ENCODE results near the gene GPATCH2L. TPM values are rescaled to one million over a fixed set of nuclear protein-coding genes. Genes with fewer than 3 reads are reported as not detected.

GPATCH2L gene
- total and polyA plus RNA-seq, 8 donors, result 2.2 to 96.5 (median 22.9) TPM

DNA sequence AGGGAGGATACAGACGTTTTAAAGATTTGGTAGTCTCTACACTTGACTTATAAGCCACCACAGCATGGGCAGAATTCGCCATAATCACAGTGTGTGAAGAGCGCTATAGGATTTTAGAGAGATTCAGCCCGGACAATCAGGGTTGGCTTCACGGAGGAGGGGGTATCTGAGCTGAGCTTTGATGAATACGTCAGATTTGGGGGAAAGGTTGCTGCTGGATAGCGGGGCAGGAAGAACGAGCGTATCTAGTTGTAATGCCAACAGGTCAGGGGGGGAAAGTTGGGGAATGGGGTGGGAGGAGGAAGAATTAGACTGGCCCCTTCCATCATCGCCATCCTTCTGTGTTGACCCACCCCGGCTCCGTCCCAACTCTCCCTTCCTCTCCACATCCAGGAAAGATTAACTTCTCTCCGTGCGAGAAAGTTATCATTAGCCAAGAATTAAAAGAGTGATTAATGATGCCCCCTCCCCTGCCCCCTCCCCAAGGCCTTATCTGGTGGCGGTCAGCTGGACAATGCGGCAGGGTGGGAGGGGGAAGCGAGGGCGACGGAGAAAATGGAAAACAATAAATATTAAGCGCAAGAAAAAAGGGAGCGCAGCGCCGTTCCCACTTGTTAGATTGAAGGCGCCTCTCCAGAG is 13.5 kb upstream of the GPATCH2L start:
- H3K36me3 ChIP-seq, result no peaks in the 10 kb centered on the region
- H3K27ac ChIP-seq, result no peak overlapping the region
- TF ChIP-seq, protein P1, sequence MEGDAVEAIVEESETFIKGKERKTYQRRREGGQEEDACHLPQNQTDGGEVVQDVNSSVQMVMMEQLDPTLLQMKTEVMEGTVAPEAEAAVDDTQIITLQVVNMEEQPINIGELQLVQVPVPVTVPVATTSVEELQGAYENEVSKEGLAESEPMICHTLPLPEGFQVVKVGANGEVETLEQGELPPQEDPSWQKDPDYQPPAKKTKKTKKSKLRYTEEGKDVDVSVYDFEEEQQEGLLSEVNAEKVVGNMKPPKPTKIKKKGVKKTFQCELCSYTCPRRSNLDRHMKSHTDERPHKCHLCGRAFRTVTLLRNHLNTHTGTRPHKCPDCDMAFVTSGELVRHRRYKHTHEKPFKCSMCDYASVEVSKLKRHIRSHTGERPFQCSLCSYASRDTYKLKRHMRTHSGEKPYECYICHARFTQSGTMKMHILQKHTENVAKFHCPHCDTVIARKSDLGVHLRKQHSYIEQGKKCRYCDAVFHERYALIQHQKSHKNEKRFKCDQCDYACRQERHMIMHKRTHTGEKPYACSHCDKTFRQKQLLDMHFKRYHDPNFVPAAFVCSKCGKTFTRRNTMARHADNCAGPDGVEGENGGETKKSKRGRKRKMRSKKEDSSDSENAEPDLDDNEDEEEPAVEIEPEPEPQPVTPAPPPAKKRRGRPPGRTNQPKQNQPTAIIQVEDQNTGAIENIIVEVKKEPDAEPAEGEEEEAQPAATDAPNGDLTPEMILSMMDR (IDR thresholded peaks at IDR 0.05), result no peak
- no peak for TF ChIP-seq POLR2AphosphoS5 (IDR thresholded peaks at IDR 0.05)
- TF ChIP-seq POLR2A (IDR thresholded peaks at IDR 0.05), result no peak
- WGBS, 5 donors, result 5 to 15% (median 8%) methylated on average over 24 of the region's 24 CpGs
- no peak for DNase-seq
- intact Hi-C loops (cut with DNase I; ENCODE audit: low total_unique reads), result no loop called here
- peaks cover 9 to 14% (median 11%) of the 10 kb centered on the region in 4 donors for H3K4me1 ChIP-seq
- peaks cover 3 to 11% (median 6%) of the 10 kb centered on the region in 4 donors for H3K9me3 ChIP-seq
- H3K4me3 ChIP-seq, result peak overlapping the region; percentile 28 to 40 (median 36)
- peaks cover 7 to 90% (median 62%) of the 10 kb centered on the region in 3 donors for H3K27me3 ChIP-seq

DNA sequence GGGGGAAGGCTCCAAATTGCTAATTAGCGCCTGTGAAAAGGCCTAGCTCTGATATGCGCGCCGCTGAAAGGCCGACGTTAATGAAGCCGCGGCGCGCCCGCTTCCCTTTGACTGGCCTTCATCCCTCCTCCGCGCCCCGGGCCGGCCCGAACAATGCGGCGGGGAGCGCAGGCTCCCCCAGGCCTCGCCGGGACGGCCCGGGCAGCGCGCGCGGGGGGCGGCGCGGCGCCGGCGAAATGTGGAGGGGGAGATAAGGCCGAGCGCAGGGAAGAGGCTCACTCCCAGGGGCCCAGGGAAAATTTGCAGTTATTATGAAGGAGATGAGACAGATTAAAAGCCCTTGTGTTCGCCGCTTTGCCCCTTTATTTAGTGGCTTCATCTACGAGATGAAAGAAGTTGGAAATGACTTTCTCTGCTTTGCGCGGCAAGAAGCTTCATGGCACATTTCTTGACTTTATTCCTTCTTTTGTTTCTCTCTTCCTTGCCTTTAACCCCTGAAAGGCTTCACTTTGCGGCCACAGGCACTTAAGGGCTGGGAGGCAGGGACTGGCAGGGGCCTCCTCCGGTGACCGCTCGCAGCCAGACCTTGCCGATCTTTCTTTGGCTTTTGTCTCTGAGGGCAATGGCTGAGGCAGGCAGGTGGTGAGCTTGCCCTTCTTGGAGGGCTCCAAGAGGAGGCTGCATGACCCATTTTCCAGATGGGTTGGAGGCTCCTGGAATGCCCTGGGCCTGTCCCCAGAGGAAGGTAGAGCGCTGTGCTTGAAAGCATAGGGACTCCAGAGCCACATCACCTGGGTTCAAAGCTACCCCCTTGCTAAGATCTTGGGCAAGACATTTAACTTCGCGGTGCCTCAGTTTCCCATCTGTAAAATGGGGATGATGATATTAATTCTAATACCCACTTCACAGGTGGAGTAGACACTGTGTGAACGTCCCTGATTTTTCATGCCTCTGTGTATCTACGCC is 12.7 kb upstream of the GPATCH2L start:
- H3K27me3 ChIP-seq, result peaks cover 7 to 82% (median 57%) of the 10 kb centered on the region in 3 donors
- H3K9me3 ChIP-seq, result peaks cover 4 to 19% (median 13%) of the 10 kb centered on the region in 4 donors
- intact Hi-C loops (cut with DNase I; ENCODE audit: low total_unique reads), result no loop called here
- H3K27ac ChIP-seq, result no peak overlapping the region
- H3K4me1 ChIP-seq, result peaks cover 9 to 14% (median 11%) of the 10 kb centered on the region in 4 donors
- H3K4me3 ChIP-seq, result peak overlapping the region; percentile 28 to 40 (median 36)
- WGBS, 5 donors, result 11 to 16% (median 15%) methylated on average over 36 to 50 of the region's 50 CpGs
- TF ChIP-seq, protein P1 (IDR thresholded peaks at IDR 0.05), result no peak
- TF ChIP-seq POLR2A (IDR thresholded peaks at IDR 0.05) (no peak), POLR2AphosphoS5 (IDR thresholded peaks at IDR 0.05) (no peak), EP300 (IDR thresholded peaks at IDR 0.05) (no peak)
- peak in 1 of 2 donors; percentile 33 for DNase-seq
- H3K36me3 ChIP-seq, result no peaks in the 10 kb centered on the region

DNA sequence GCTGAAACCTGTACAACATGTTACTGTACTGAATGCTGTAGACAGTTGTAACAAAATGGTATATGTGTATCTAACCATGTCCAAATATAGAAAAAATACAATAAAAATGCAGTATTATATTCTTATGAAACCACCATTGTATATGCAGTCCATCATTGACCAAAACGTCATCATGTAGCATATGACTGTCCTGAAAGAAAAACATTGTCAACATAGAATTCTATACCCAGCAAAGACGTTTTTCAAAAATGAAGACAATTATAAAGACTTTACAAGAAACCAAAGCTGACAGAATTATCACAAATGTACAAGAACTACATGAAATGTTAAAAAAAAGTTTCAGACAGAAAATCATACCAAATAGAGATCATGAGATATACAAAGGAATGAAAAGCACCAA is 8.1 kb upstream of the GPATCH2L start:
- Histone ChIP-seq H3K27me3 (peaks cover 2 to 36% (median 24%) of the 10 kb centered on the region in 3 donors), H3K4me3 (no peak overlapping the region), H3K36me3 (no peaks in the 10 kb centered on the region), H3K9me3 (peaks cover 4 to 30% (median 23%) of the 10 kb centered on the region in 4 donors), H3K27ac (no peak overlapping the region), H3K4me1 (peaks cover 5 to 7% (median 6%) of the 10 kb centered on the region in 4 donors)
- no peak for DNase-seq
- TF ChIP-seq, protein P1 (IDR thresholded peaks at IDR 0.05), result no peak
- no peak for TF ChIP-seq POLR2A (IDR thresholded peaks at IDR 0.05)
- no peak for TF ChIP-seq EP300 (IDR thresholded peaks at IDR 0.05)
- no peak for TF ChIP-seq POLR2AphosphoS5 (IDR thresholded peaks at IDR 0.05)
- intact Hi-C loops (cut with DNase I; ENCODE audit: low total_unique reads), result no loop called here
- WGBS, 5 donors, result 60 to 68% (median 65%) methylated on average over 2 of the region's 2 CpGs

DNA sequence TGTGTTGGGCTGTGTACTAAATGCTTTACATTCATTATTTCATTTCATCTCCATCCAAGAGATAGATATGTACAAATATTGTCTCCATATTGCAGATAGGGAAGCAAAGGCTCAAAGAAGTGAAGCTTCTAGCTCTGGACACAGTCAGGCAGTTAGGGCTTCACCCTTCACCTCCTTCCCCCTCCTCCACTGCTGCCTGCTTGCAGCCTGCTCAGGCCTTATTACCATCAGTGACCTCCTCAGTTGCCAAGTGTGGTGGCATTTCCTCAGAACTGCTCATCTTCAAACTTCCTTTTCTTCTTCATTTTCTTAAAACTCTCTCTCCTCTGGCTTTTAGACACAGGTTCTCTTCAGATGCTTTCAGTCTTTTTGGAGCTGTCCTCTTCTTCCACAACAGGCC is 4.7 kb upstream of the GPATCH2L start:
- Histone ChIP-seq H3K4me3 (no peak overlapping the region), H3K9me3 (peaks cover 0 to 23% (median 21%) of the 10 kb centered on the region in 4 donors), H3K27ac (no peak overlapping the region), H3K27me3 (peaks cover 0 to 4% (median 4%) of the 10 kb centered on the region in 3 donors), H3K4me1 (peaks cover 0 to 6% (median 0%) of the 10 kb centered on the region in 4 donors), H3K36me3 (no peaks in the 10 kb centered on the region)
- DNase-seq, result no peak
- intact Hi-C loops (cut with DNase I; ENCODE audit: low total_unique reads), result no loop called here
- TF ChIP-seq, protein P1 (IDR thresholded peaks at IDR 0.05), result no peak
- no peak for TF ChIP-seq POLR2A (IDR thresholded peaks at IDR 0.05)
- no peak for TF ChIP-seq EP300 (IDR thresholded peaks at IDR 0.05)
- no peak for TF ChIP-seq POLR2AphosphoS5 (IDR thresholded peaks at IDR 0.05)

All from stomach (tissue), 9 donors.